ENCODE results near the gene STX10. TPM values are rescaled to one million over a fixed set of nuclear protein-coding genes. Genes with fewer than 3 reads are reported as not detected.

Gene STX10
- total RNA-seq, 2 donors from 2014 or later, result 54.2 to 65.3 TPM

DNA sequence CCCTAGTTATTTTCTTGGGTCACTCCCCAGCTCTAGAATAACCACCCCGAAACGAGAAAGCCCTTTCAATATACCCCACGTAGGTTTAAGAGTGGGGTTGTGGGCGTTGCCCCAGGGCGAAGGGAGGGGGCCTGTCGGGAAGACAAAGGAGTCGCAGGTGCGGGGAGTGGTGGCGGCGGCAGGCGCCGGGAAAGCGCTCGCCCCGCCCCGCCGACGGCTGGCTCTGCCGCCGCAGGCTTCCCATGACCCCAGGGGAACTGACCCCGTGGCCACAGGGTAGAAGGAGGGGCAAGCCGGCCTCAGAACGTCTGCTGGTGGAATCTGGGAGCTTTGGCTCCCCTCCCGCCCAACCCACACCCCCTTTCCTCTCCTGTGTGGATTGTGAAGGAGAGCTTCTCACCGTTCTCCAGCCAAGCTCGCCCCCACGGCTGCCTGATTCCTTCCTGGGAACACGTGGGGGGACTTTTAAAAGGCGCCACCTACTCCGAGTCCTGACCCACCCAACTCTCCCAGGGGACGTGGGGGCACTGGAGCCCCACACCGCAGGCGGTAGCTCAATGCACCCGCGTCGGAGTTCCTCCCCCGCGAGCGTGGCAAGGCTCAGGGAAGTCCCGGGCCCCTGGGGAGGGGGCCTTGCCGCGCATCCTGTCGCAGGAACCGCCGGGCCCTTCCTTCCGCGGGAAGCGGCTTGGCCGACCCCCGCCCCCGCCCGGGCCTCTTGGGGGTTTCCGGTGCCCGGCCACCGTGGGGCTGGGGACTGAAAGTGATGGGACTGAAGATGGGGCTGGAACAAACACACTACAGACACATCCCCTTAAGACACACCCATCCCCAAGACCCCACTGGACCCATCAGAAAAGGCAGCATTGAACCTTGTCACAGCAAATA is 5.5 kb upstream of the STX10 start:
- intact Hi-C loops (cut with DNase I), result no loop called here
- Histone ChIP-seq H3K4me3 (peak overlapping the region in 1 of 2 donors; percentile 16), H3K36me3 (replicated peaks in 1 of 2; ENCODE audit: insufficient read depth in 1 of 2, low read depth in 2 of 2) (no peaks in the 10 kb centered on the region), H3K4me1 (peaks cover 32% of the 10 kb centered on the region), H3K27ac (peak overlapping the region; percentile 98 to 100 (median 99)), H3K9me3 (no peaks in the 10 kb centered on the region), H3K27me3 (no peaks in the 10 kb centered on the region)
- DNase-seq (peak; percentile 81 to 88 (median 88)), ATAC-seq (peak; percentile 16)
- 0 to 8% methylated on average over 3 to 52 of the region's 55 CpGs for WGBS, 2 donors
- TF ChIP-seq, protein P1, sequence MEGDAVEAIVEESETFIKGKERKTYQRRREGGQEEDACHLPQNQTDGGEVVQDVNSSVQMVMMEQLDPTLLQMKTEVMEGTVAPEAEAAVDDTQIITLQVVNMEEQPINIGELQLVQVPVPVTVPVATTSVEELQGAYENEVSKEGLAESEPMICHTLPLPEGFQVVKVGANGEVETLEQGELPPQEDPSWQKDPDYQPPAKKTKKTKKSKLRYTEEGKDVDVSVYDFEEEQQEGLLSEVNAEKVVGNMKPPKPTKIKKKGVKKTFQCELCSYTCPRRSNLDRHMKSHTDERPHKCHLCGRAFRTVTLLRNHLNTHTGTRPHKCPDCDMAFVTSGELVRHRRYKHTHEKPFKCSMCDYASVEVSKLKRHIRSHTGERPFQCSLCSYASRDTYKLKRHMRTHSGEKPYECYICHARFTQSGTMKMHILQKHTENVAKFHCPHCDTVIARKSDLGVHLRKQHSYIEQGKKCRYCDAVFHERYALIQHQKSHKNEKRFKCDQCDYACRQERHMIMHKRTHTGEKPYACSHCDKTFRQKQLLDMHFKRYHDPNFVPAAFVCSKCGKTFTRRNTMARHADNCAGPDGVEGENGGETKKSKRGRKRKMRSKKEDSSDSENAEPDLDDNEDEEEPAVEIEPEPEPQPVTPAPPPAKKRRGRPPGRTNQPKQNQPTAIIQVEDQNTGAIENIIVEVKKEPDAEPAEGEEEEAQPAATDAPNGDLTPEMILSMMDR (IDR thresholded peaks at IDR 0.05), result no peak
- peak; percentile 46 to 73 (median 51) for TF ChIP-seq POLR2A (IDR thresholded peaks at IDR 0.05)

DNA sequence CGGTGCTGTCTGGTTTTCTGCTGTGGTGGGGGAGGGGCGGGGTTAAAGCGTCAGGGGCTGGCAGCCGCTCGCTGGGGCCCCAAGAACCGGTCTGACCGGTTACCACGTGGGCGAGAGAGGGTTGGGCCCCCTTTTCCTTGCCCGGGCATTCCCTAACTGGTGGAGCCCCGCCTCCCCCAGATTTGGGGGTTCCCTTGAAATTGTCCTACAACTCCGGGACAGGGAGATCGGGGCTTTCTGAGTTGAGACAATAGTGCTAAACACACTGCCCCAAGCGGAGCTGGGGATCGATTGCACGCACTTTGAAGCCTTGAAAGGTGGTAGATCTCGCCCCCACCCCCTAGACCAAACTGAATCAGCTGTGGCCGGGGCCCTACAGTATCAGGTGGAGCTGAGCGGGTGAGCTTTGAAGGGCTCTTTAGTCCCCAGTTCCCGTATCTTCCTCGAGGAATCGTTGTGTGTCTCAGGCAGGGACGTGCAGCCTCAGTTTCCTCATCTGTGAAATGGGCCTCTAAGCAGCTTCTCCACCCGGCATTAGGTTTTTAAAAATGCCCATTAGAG is 4.8 kb upstream of the STX10 start:
- no peaks in the 10 kb centered on the region for H3K27me3 ChIP-seq
- 0 to 3% methylated on average over 10 to 24 of the region's 24 CpGs for WGBS, 2 donors
- H3K36me3 ChIP-seq (replicated peaks in 1 of 2; ENCODE audit: insufficient read depth in 1 of 2, low read depth in 2 of 2), result no peaks in the 10 kb centered on the region
- peak overlapping the region; percentile 98 to 100 (median 99) for H3K27ac ChIP-seq
- ATAC-seq (peak; percentile 34), DNase-seq (peak; percentile 94 to 96 (median 95))
- peak; percentile 52 to 86 (median 64) for TF ChIP-seq POLR2A (IDR thresholded peaks at IDR 0.05)
- TF ChIP-seq, protein P1 (IDR thresholded peaks at IDR 0.05), result no peak
- H3K4me3 ChIP-seq, result peak overlapping the region in 1 of 2 donors; percentile 16
- intact Hi-C loops (cut with DNase I), result no loop called here
- H3K4me1 ChIP-seq, result peaks cover 32% of the 10 kb centered on the region
- H3K9me3 ChIP-seq, result no peaks in the 10 kb centered on the region

DNA sequence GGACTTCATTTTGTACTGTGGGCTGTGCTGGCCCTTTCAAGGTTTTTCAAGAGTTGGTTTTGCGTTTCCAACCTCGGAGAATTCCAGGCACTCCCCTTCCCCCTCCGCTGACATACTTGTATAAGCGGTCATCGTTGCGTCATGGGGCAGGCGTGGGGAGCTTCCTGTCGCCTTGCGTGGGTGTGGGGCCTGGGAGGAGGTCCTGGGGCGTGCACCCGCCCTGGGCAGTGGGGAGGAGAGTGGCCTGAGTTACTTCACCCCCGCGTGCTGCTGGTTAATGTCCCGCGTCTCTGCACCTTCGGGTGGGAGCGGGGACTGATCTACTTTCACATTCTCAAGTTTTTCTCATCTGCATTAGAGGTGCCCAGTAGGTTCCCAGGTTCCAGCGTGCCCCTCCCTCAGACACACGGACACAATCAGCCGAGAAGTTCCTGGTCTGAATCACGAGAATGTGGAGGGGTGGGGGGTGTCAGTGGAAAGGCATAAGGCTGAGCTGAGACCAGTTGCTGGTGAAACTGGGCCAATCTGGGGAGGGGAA is 4.1 kb upstream of the STX10 start:
- WGBS, 2 donors, result 0% methylated on average over 8 to 21 of the region's 21 CpGs
- intact Hi-C loops (cut with DNase I), result no loop called here

DNA sequence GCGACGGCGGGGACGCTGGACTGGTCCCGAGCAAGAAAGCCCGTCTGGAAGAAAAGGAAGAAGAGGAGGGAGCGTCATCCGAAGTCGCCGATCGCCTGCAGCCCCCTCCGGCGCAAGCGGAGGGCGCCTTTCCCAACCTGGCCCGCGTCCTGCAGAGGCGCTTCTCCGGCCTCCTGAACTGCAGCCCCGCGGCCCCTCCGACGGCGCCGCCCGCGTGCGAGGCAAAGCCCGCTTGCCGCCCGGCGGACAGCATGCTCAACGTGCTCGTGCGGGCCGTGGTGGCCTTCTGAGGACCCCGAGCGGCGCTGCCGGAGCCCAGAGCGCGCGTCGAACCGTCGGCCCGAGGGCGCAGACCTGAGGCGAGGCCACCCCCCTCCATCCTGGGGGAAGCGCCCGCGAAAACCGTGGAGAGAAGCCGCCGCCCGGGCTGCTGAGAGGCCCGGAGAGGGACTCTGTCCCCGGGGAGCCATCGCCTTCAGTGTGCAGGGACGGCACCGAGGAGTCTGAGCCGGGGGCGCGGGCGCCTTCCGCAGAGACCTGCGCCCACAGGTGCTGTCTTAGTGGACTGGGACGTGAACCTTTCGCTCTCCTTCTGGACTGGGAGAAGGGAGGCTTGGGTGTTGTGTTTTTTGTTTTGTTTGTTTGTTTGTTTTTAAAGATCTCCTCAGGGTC is 3.5 kb upstream of the STX10 start:
- ATAC-seq (no peak), DNase-seq (peak; percentile 58 to 60 (median 60))
- intact Hi-C loops (cut with DNase I), result no loop called here
- H3K27ac ChIP-seq, result peak overlapping the region; percentile 98 to 100 (median 99)
- H3K27me3 ChIP-seq, result no peaks in the 10 kb centered on the region
- no peaks in the 10 kb centered on the region for H3K9me3 ChIP-seq
- H3K4me3 ChIP-seq, result peak overlapping the region; percentile 78
- no peak for TF ChIP-seq POLR2A (IDR thresholded peaks at IDR 0.05)
- TF ChIP-seq, protein P1 (IDR thresholded peaks at IDR 0.05), result peak in 1 of 7 experiments; percentile 33
- 0 to 1% methylated on average over 18 to 68 of the region's 69 CpGs for WGBS, 2 donors
- no peaks in the 10 kb centered on the region for H3K36me3 ChIP-seq (replicated peaks in 1 of 2; ENCODE audit: insufficient read depth in 1 of 2, low read depth in 2 of 2)
- H3K4me1 ChIP-seq, result peaks cover 40% of the 10 kb centered on the region

More for the DNA sequence above, 4.1 kb upstream of the STX10 start:
- TF ChIP-seq, protein P1 (IDR thresholded peaks at IDR 0.05), result no peak
- TF ChIP-seq POLR2A (IDR thresholded peaks at IDR 0.05), result peak; percentile 12 to 87 (median 63)
- no peaks in the 10 kb centered on the region for H3K9me3 ChIP-seq
- DNase-seq (peak; percentile 86 to 95 (median 90)), ATAC-seq (peak; percentile 16)
- no peaks in the 10 kb centered on the region for H3K36me3 ChIP-seq (replicated peaks in 1 of 2; ENCODE audit: insufficient read depth in 1 of 2, low read depth in 2 of 2)
- H3K27me3 ChIP-seq, result no peaks in the 10 kb centered on the region
- peaks cover 35% of the 10 kb centered on the region for H3K4me1 ChIP-seq
- peak overlapping the region; percentile 98 to 100 (median 99) for H3K27ac ChIP-seq
- H3K4me3 ChIP-seq, result peak overlapping the region; percentile 78
